ENCODE data around the gene STING1. TPM values are rescaled to one million over a fixed set of nuclear protein-coding genes. Genes with fewer than 3 reads are reported as not detected.
"Not testable (repeated sequence)": the region's sequence is repeated elsewhere in the genome, so short reads cannot be mapped to it uniquely, and the experiment has no call there.

Gene STING1
- total RNA-seq = 10 to 100 TPM in 1 of 2 donors, 1 to 10 TPM in 1; 6.7 to 24.4 TPM

- peak; percentile 62 to 84 (median 74) for DNase-seq
- no peak within 1 kb of the TSS for H3K4me3 ChIP-seq
- TF ChIP-seq CTCF (IDR thresholded peaks at IDR 0.05) = no peak
- TF ChIP-seq POLR2A (IDR thresholded peaks at IDR 0.05) = peak in 2 of 3 donors; percentile 16 to 18
- WGBS, 2 donors = 41% methylated on average over 18 to 19 of the region's 19 CpGs
- H3K27ac ChIP-seq = peak within 1 kb of the TSS; percentile 33 to 86 (median 70)
- ATAC-seq = peak; percentile 65
- intact Hi-C loops (cut with DNase I) = no loop called here
- no peaks in the 10 kb centered on the region for H3K9me3 ChIP-seq
- H3K4me1 ChIP-seq = peaks cover 9% of the 10 kb centered on the region
- no peaks in the 10 kb centered on the region for H3K27me3 ChIP-seq
- no peaks in the 10 kb centered on the region for H3K36me3 ChIP-seq (replicated peaks in 1 of 2; ENCODE audit: insufficient read depth in 1 of 2, low read depth in 2 of 2)
These were observed at the start of gene STING1 for GRCh38 chr5:139482050-139482889. Gene STING1, minus strand, starts transcription at chr5:139482758. Its CDS starts 1,054 bp downstream, at chr5:139481704.

GRCh38 chr5:139531772-139532169, 49.2 kb upstream of the STING1 start:
- no peak overlapping the region for H3K27ac ChIP-seq
- H3K36me3 ChIP-seq (replicated peaks in 1 of 2; ENCODE audit: insufficient read depth in 1 of 2, low read depth in 2 of 2) = no peaks in the 10 kb centered on the region
- TF ChIP-seq CTCF (IDR thresholded peaks at IDR 0.05) (no peak), POLR2A (IDR thresholded peaks at IDR 0.05) (no peak)
- no peaks in the 10 kb centered on the region for H3K4me1 ChIP-seq
- no peaks in the 10 kb centered on the region for H3K9me3 ChIP-seq
- 90 to 95% methylated on average over 3 of the region's 3 CpGs for WGBS, 2 donors
- ATAC-seq (no peak), DNase-seq (no peak)
- H3K27me3 ChIP-seq = no peaks in the 10 kb centered on the region
- intact Hi-C loops (cut with DNase I) = no loop called here
- H3K4me3 ChIP-seq = no peak overlapping the region

- H3K4me3 ChIP-seq; ATAC-seq; H3K27me3 ChIP-seq; intact Hi-C loops (cut with DNase I); DNase-seq; H3K27ac ChIP-seq; H3K36me3 ChIP-seq (replicated peaks in 1 of 2; ENCODE audit: insufficient read depth in 1 of 2, low read depth in 2 of 2); H3K9me3 ChIP-seq: not testable (repeated sequence)
- peaks cover 13% of the 10 kb centered on the region for H3K4me1 ChIP-seq
- 92 to 95% methylated on average over 2 of the region's 2 CpGs for WGBS, 2 donors
These were observed 47.5 kb upstream of the STING1 start for GRCh38 chr5:139530079-139530478.

GRCh38 chr5:139528695-139529094, 46.1 kb upstream of the STING1 start:
- H3K27me3 ChIP-seq; DNase-seq; intact Hi-C loops (cut with DNase I); ATAC-seq; H3K36me3 ChIP-seq (replicated peaks in 1 of 2; ENCODE audit: insufficient read depth in 1 of 2, low read depth in 2 of 2); H3K9me3 ChIP-seq; H3K27ac ChIP-seq; H3K4me3 ChIP-seq: not testable (repeated sequence)
- 86 to 94% methylated on average over 8 of the region's 8 CpGs for WGBS, 2 donors
- peaks cover 13% of the 10 kb centered on the region for H3K4me1 ChIP-seq

- H3K27me3 ChIP-seq; intact Hi-C loops (cut with DNase I); H3K4me3 ChIP-seq; DNase-seq; H3K27ac ChIP-seq; H3K36me3 ChIP-seq (replicated peaks in 1 of 2; ENCODE audit: insufficient read depth in 1 of 2, low read depth in 2 of 2); H3K9me3 ChIP-seq; ATAC-seq: not testable (repeated sequence)
- H3K4me1 ChIP-seq = peaks cover 13% of the 10 kb centered on the region
- WGBS, 2 donors = 72 to 73% methylated on average over 7 of the region's 7 CpGs
These were observed 45.4 kb upstream of the STING1 start for GRCh38 chr5:139527896-139528467.

- H3K4me1 ChIP-seq = peaks cover 13% of the 10 kb centered on the region
- H3K27ac ChIP-seq = peak overlapping the region in 1 of 4 donors; percentile 72
- H3K27me3 ChIP-seq; intact Hi-C loops (cut with DNase I); H3K9me3 ChIP-seq; ATAC-seq; H3K36me3 ChIP-seq (replicated peaks in 1 of 2; ENCODE audit: insufficient read depth in 1 of 2, low read depth in 2 of 2); H3K4me3 ChIP-seq; DNase-seq: not testable (repeated sequence)
- 77 to 85% methylated on average over 2 of the region's 2 CpGs for WGBS, 2 donors
These were observed 44.5 kb upstream of the STING1 start for GRCh38 chr5:139527090-139527470.

- WGBS, 2 donors = 84 to 86% methylated on average over 6 to 22 of the region's 22 CpGs
- H3K27me3 ChIP-seq; intact Hi-C loops (cut with DNase I); H3K9me3 ChIP-seq; ATAC-seq; H3K4me3 ChIP-seq; H3K36me3 ChIP-seq (replicated peaks in 1 of 2; ENCODE audit: insufficient read depth in 1 of 2, low read depth in 2 of 2); DNase-seq: not testable (repeated sequence)
- peak overlapping the region; percentile 15 to 72 (median 62) for H3K27ac ChIP-seq
- H3K4me1 ChIP-seq = peaks cover 13% of the 10 kb centered on the region
These were observed 43.9 kb upstream of the STING1 start for GRCh38 chr5:139526309-139527089.

- 76 to 82% methylated on average over 12 of the region's 12 CpGs for WGBS, 2 donors
- H3K27ac ChIP-seq = peak overlapping the region; percentile 15 to 72 (median 62)
- not testable (repeated sequence) for H3K4me3 ChIP-seq
These were observed 43.2 kb upstream of the STING1 start for GRCh38 chr5:139525586-139526308.

More at GRCh38 chr5:139525586-139526308, 43.2 kb upstream of the STING1 start:
- ATAC-seq; intact Hi-C loops (cut with DNase I); H3K36me3 ChIP-seq (replicated peaks in 1 of 2; ENCODE audit: insufficient read depth in 1 of 2, low read depth in 2 of 2); H3K27me3 ChIP-seq; H3K9me3 ChIP-seq: not testable (repeated sequence)
- H3K4me1 ChIP-seq = peaks cover 13% of the 10 kb centered on the region
- peak in 2 of 4 donors; percentile 19 to 28 for DNase-seq

Data from body of pancreas (tissue), 4 donors.